ENCODE measurements around the gene MMD2. TPM values are rescaled to one million over a fixed set of nuclear protein-coding genes. Genes with fewer than 3 reads are reported as not detected.

Gene MMD2
- total RNA-seq, 4 donors from 2014 or later, result not detected

GRCh38 chr7:4882169-4883032, 76.6 kb downstream of the MMD2 start:
- DNase-seq (ENCODE audit: low spot score), result peak; percentile 32
- no peak for TF ChIP-seq CTCF (IDR thresholded peaks at IDR 0.05)
- ATAC-seq (ENCODE audit: low FRiP score), result peak; percentile 75

GRCh38 chr7:4880218-4880617, 78.8 kb downstream of the MMD2 start:
- no peak for TF ChIP-seq CTCF (IDR thresholded peaks at IDR 0.05)
- DNase-seq (ENCODE audit: low spot score) (no peak), ATAC-seq (ENCODE audit: low FRiP score) (no peak)

DNA sequence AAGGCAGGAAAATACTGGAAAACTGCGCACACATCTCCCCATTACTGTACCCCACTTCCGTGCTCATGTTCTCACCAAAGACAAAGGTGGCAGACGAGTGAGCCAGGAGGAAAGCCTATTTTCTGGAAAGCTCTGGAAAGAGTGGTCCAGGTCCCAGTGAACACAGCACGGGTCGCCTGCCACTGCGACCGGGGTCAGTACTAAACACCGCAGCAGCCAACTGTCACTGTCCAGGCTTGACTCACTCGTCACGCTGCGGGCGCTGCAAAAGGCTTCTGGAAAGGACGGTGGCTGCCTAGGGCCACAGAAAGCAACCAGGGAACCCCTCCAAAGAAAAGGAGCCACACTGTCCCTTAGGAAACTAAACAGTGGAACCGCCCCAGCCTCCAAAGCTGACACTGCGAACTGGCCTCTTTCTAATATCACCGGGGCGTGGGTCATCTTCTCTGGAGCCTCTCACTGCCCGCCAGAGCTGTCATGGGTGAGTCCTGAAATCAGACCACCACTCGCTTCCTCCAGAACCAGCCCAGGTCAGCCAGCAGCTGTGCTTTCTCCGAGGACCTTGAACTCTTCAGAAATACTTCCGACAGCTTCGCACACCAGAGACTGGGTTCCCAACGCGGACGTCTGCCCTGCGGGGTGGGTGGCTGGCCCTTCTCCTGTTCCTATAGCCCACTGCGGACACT, 79.4 kb downstream of the MMD2 start:
- DNase-seq (ENCODE audit: low spot score), result no peak
- TF ChIP-seq CTCF (IDR thresholded peaks at IDR 0.05), result no peak
- ATAC-seq (ENCODE audit: low FRiP score), result no peak

- DNase-seq (ENCODE audit: low spot score), result no peak
- ATAC-seq (ENCODE audit: low FRiP score), result no peak
Observed at GRCh38 chr7:4878336-4879335, 80.4 kb downstream of the MMD2 start.

DNA sequence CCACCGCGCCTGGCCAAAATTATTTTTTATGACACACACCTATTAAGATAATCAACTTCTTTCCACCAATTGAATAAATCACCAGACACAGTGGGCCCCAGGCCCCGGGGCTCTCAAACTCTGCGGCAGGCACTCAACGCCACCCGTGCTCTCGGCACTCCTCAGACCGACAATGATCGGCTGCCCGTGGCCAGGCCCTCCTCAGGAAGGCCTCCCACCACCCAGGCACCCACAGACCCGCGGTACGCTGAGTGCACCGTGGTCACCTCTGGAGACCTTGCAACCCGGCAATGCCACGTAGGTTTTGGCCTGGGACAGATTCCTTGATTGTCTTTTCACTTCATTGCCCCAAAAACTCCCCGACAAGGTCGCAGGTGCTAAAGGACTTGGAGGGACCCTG, 82.4 kb downstream of the MMD2 start:
- DNase-seq (ENCODE audit: low spot score), result no peak
- no peak for TF ChIP-seq CTCF (IDR thresholded peaks at IDR 0.05)
- no peak for ATAC-seq (ENCODE audit: low FRiP score)

More at GRCh38 chr7:4878336-4879335, 80.4 kb downstream of the MMD2 start:
- no peak for TF ChIP-seq CTCF (IDR thresholded peaks at IDR 0.05)

- no peak for DNase-seq (ENCODE audit: low spot score)
- no peak for ATAC-seq (ENCODE audit: low FRiP score)
- no peak for TF ChIP-seq CTCF (IDR thresholded peaks at IDR 0.05)
Observed at GRCh38 chr7:4875391-4875790, 83.6 kb downstream of the MMD2 start.
